Measurements from ENCODE around the gene THADA. TPM values are rescaled to one million over a fixed set of nuclear protein-coding genes. Genes with fewer than 3 reads are reported as not detected.

The THADA gene
- total and polyA plus RNA-seq, 5 donors from 2014 or later, result 19.1 to 52.9 (median 20.2) TPM

DNA sequence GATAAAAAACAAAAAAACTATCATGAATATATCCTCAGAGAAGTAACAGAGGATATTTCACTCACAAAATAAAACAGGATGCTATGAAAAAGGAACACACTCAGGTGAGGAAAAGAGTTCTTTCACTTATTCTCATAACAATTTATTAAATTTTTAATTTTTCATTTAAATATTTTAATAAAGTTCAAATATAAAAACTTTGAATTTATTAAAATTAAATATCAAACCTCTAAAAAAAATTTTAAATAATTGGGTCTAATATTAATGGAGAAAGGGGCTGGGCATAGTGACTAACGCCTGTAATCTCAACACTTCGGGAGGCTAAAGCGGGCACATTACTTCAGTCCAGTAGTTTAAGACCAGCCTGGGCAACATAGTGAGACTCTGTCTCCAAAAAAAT is 10.1 kb downstream of the THADA start:
- H3K27me3 ChIP-seq (ENCODE audit: control insufficient read depth, insufficient read depth, low read length), result no peaks in the 10 kb centered on the region
- Mint-ChIP-seq H3K36me3 (peaks cover 45% of the 10 kb centered on the region), H3K4me3 (no peak overlapping the region)

DNA sequence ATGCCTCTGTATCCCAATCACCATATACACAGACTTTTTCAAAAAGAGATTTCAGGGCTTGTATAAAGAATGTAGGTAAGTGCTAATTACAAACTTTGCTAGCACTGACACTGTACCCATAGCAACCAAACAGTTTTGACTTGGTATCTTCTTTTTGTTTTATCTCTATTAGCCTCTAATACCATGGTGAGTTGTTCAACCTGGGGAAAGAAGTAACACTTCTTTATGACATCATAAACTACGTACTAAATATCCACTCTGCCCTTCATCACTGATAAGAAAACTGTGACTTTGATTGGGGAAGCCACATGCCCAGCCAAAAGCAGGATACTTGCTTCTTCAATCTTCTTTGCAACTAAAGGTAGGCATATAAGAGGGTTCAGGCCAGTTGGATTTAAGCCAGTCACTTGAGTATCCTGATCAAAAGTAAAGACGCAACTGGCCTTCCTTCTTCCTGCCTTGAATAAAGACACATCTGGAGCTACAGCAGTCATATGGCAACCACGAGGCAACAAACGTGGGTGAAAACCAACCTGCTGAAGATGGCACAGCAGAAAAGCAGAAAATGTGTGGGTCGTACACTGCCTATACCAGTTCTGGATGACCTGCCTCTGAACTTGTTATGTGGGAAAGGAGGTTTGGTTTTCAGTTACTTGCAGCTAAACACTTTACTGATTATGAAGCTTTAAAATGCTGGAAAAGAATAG is 16.4 kb downstream of the THADA start:
- H3K36me3 Mint-ChIP-seq, result peaks cover 47% of the 10 kb centered on the region
- DNase-seq (no peak), ATAC-seq (ENCODE audit: low read depth in 2 of 2) (peak in 1 of 2 donors; percentile 50)
- H3K4me3 ChIP-seq (ENCODE audit: low read depth, low read length), result no peak overlapping the region
- H3K27ac ChIP-seq (ENCODE audit: insufficient read depth, low read length, poor library complexity, severe bottlenecking), result peak overlapping the region; percentile 58
- H3K27me3 Mint-ChIP-seq, result no peaks in the 10 kb centered on the region
- no peak overlapping the region for H3K4me3 Mint-ChIP-seq
- no peaks in the 10 kb centered on the region for H3K9me3 ChIP-seq (ENCODE audit: control insufficient read depth in 2 of 2, low read length in 2 of 2)
- peaks cover 13% of the 10 kb centered on the region for H3K4me1 ChIP-seq (ENCODE audit: control insufficient read depth, insufficient read depth, low read length, poor library complexity, severe bottlenecking)
- H3K27ac Mint-ChIP-seq, result peak overlapping the region; percentile 60 to 87 (median 65)
- no peaks in the 10 kb centered on the region for H3K27me3 ChIP-seq (ENCODE audit: control insufficient read depth, insufficient read depth, low read length)
- H3K4me1 Mint-ChIP-seq, result peaks cover 8 to 36% (median 31%) of the 10 kb centered on the region in 4 donors
- peaks cover 68% of the 10 kb centered on the region for H3K36me3 ChIP-seq (ENCODE audit: control insufficient read depth, insufficient read depth, low read length)
- H3K9me3 Mint-ChIP-seq, result no peaks in the 10 kb centered on the region

More for the DNA sequence above, 10.1 kb downstream of the THADA start:
- no peak overlapping the region for H3K27ac ChIP-seq (ENCODE audit: insufficient read depth, low read length, poor library complexity, severe bottlenecking)
- no peaks in the 10 kb centered on the region for H3K9me3 ChIP-seq (ENCODE audit: control insufficient read depth in 2 of 2, low read length in 2 of 2)
- H3K9me3 Mint-ChIP-seq, result no peaks in the 10 kb centered on the region
- ATAC-seq (ENCODE audit: low read depth in 2 of 2), result no peak
- DNase-seq, result no peak
- H3K36me3 ChIP-seq (ENCODE audit: control insufficient read depth, insufficient read depth, low read length), result peaks cover 82% of the 10 kb centered on the region
- no peaks in the 10 kb centered on the region for H3K27me3 Mint-ChIP-seq
- no peaks in the 10 kb centered on the region for H3K4me1 ChIP-seq (ENCODE audit: control insufficient read depth, insufficient read depth, low read length, poor library complexity, severe bottlenecking)
- H3K27ac Mint-ChIP-seq, result peak overlapping the region in 1 of 3 donors; percentile 20
- H3K4me1 Mint-ChIP-seq, result peaks cover 13 to 36% (median 20%) of the 10 kb centered on the region in 4 donors
- no peak overlapping the region for H3K4me3 ChIP-seq (ENCODE audit: low read depth, low read length)

DNA sequence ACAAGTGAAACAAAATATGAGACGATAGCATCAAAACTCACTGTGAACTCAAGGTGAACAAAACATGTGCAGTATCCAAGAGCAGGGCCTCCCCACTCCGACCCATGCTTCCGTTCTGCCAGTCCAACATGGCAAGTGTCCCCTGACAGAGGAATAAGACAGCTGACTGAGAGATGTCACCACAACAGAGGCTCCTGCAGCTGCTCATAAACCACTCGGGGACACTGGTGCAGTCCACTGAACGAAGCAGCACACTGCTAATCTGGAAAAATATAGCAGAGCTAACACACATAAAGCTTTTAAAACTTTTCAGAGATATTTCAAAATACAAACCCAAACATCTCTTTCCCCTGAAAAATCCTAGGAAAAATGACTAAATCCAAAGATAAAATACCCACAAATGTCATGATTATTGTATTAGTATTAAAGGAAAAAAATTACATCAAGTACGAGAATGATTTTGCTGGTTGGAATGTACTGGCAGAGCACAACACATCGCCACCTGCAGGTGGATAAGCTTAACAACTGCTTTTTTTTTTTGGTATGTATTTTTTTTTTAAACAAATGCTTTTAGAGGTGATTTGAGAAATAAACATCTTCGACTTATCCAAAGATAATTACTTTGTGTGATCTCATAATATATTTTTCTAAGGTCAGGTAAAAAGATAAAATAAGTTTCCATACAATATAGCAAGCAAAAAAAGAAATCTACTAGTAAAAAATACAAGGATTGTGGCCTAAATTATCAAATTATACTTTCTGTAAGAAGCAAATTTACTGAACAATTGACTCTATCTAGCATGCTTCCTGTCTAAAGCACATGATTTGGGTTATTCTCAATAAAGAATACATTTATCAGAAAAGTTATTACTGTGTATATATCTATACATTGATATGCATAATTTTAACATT is 18.6 kb downstream of the THADA start:
- no peaks in the 10 kb centered on the region for H3K27me3 ChIP-seq (ENCODE audit: control insufficient read depth, insufficient read depth, low read length)
- peaks cover 69% of the 10 kb centered on the region for H3K36me3 ChIP-seq (ENCODE audit: control insufficient read depth, insufficient read depth, low read length)
- H3K4me3 ChIP-seq (ENCODE audit: low read depth, low read length), result peak overlapping the region; percentile 14
- no peak overlapping the region for H3K27ac ChIP-seq (ENCODE audit: insufficient read depth, low read length, poor library complexity, severe bottlenecking)
- H3K36me3 Mint-ChIP-seq, result peaks cover 45% of the 10 kb centered on the region
- H3K4me1 Mint-ChIP-seq, result peaks cover 9 to 35% (median 24%) of the 10 kb centered on the region in 4 donors
- peak overlapping the region in 1 of 4 donors; percentile 2 for H3K4me3 Mint-ChIP-seq
- peak overlapping the region in 1 of 3 donors; percentile 43 for H3K27ac Mint-ChIP-seq
- ATAC-seq (ENCODE audit: low read depth in 2 of 2), result no peak
- peak; percentile 18 to 66 (median 62) for DNase-seq
- H3K4me1 ChIP-seq (ENCODE audit: control insufficient read depth, insufficient read depth, low read length, poor library complexity, severe bottlenecking), result peaks cover 13% of the 10 kb centered on the region
- H3K27me3 Mint-ChIP-seq, result no peaks in the 10 kb centered on the region
- no peaks in the 10 kb centered on the region for H3K9me3 ChIP-seq (ENCODE audit: control insufficient read depth in 2 of 2, low read length in 2 of 2)
- H3K9me3 Mint-ChIP-seq, result no peaks in the 10 kb centered on the region

DNA sequence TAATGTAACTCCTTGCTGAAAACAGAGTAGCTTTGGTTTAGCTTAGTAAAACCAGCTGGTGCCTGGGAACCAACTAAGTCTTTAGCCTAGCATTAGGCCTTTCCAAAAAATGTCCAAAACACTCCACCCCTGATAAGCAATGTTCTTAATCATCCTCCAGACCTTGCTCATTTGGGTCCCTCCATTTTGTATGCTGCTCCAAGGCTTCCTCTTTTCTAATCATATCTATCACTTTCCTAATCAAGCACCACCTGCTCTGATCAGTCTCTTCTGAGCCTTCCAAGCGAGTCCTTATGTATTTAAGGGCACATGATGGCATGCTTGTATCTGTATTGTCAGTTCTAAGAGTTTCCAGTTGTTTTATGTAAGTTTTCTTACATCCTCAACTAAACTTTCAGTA is 23.6 kb downstream of the THADA start:
- Histone ChIP-seq H3K27me3 (ENCODE audit: control insufficient read depth, insufficient read depth, low read length) (no peaks in the 10 kb centered on the region), H3K9me3 (ENCODE audit: control insufficient read depth in 2 of 2, low read length in 2 of 2) (no peaks in the 10 kb centered on the region), H3K4me3 (ENCODE audit: low read depth, low read length) (no peak overlapping the region), H3K27ac (ENCODE audit: insufficient read depth, low read length, poor library complexity, severe bottlenecking) (no peak overlapping the region), H3K36me3 (ENCODE audit: control insufficient read depth, insufficient read depth, low read length) (peaks cover 63% of the 10 kb centered on the region), H3K4me1 (ENCODE audit: control insufficient read depth, insufficient read depth, low read length, poor library complexity, severe bottlenecking) (peaks cover 21% of the 10 kb centered on the region)
- ATAC-seq (ENCODE audit: low read depth in 2 of 2), result no peak
- Mint-ChIP-seq H3K36me3 (peaks cover 45% of the 10 kb centered on the region), H3K9me3 (no peaks in the 10 kb centered on the region), H3K4me1 (peaks cover 21 to 42% (median 37%) of the 10 kb centered on the region in 4 donors), H3K27ac (peak overlapping the region in 2 of 3 donors; percentile 24 to 35), H3K27me3 (no peaks in the 10 kb centered on the region), H3K4me3 (no peak overlapping the region)
- DNase-seq, result no peak

DNA sequence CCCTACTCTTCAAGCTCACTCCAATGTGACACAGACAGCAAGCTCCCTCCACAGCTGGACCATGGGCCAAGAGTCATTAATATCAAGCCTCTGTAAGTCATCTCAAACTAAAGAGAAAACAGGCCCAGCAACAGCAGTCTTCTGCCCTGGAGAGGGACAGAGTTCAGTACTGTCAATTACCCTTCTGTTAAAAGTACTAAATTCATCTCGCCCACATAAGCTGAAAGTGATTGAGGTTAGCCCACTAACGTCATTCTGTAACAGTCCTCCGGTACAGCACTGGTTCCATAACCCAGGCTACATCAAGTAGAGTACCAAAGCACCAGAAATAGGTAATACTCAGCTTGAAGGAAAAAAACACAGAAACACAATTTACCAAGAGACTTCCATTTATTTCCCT is 25.9 kb downstream of the THADA start:
- Mint-ChIP-seq H3K27me3 (no peaks in the 10 kb centered on the region), H3K4me1 (peaks cover 22 to 60% (median 43%) of the 10 kb centered on the region in 4 donors), H3K27ac (peak overlapping the region; percentile 67 to 92 (median 83)), H3K9me3 (no peaks in the 10 kb centered on the region), H3K36me3 (peaks cover 47% of the 10 kb centered on the region), H3K4me3 (peak overlapping the region in 2 of 4 donors; percentile 40 to 47)
- peak; percentile 88 to 92 for ATAC-seq (ENCODE audit: low read depth in 2 of 2)
- Histone ChIP-seq H3K27ac (ENCODE audit: insufficient read depth, low read length, poor library complexity, severe bottlenecking) (peak overlapping the region; percentile 57), H3K27me3 (ENCODE audit: control insufficient read depth, insufficient read depth, low read length) (no peaks in the 10 kb centered on the region), H3K4me3 (ENCODE audit: low read depth, low read length) (peak overlapping the region; percentile 2), H3K9me3 (ENCODE audit: control insufficient read depth in 2 of 2, low read length in 2 of 2) (no peaks in the 10 kb centered on the region), H3K4me1 (ENCODE audit: control insufficient read depth, insufficient read depth, low read length, poor library complexity, severe bottlenecking) (peaks cover 28% of the 10 kb centered on the region), H3K36me3 (ENCODE audit: control insufficient read depth, insufficient read depth, low read length) (peaks cover 43% of the 10 kb centered on the region)
- DNase-seq, result peak in 2 of 3 donors; percentile 36 to 55

DNA sequence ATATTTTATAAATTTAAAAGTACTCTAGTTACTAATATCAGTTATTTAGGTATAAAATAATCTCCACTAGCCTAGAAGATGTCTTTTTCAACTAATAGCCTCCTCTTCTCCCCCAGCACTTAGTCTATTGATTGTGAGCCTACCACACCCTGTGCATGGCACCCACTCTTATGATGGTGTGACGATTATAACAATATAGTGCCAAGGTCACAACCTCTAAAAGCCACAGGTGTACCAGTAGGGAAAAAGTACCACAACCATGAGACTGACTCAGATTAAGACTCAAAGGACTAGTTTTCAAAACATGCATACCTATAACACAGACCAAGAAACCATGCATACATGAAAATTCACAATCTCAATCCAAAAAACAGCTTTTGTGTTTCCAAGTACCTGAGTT is 27.6 kb downstream of the THADA start:
- H3K36me3 Mint-ChIP-seq, result peaks cover 43% of the 10 kb centered on the region
- Histone ChIP-seq H3K27me3 (ENCODE audit: control insufficient read depth, insufficient read depth, low read length) (no peaks in the 10 kb centered on the region), H3K4me1 (ENCODE audit: control insufficient read depth, insufficient read depth, low read length, poor library complexity, severe bottlenecking) (peaks cover 28% of the 10 kb centered on the region), H3K9me3 (ENCODE audit: control insufficient read depth in 2 of 2, low read length in 2 of 2) (no peaks in the 10 kb centered on the region), H3K36me3 (ENCODE audit: control insufficient read depth, insufficient read depth, low read length) (peaks cover 30% of the 10 kb centered on the region), H3K4me3 (ENCODE audit: low read depth, low read length) (no peak overlapping the region), H3K27ac (ENCODE audit: insufficient read depth, low read length, poor library complexity, severe bottlenecking) (no peak overlapping the region)
- H3K9me3 Mint-ChIP-seq, result no peaks in the 10 kb centered on the region
- DNase-seq, result peak in 1 of 3 donors; percentile 18
- no peaks in the 10 kb centered on the region for H3K27me3 Mint-ChIP-seq
- ATAC-seq (ENCODE audit: low read depth in 2 of 2), result no peak
- peaks cover 31 to 71% (median 53%) of the 10 kb centered on the region in 4 donors for H3K4me1 Mint-ChIP-seq
- peak overlapping the region in 2 of 4 donors; percentile 1 to 49 for H3K4me3 Mint-ChIP-seq
- H3K27ac Mint-ChIP-seq, result peak overlapping the region in 2 of 3 donors; percentile 83 to 84

DNA sequence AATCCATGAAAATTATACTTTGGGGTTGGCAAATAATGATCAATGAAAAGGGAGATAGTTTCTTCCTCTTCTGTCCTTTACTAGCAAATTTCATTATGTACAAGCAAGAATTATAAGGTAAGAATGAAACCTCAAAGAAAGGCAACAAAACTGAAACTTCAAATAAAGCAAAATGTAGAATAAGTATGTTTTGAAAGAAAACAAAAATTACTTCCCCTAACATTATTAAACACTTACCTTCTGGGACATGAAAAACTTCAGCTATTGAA is 29.4 kb downstream of the THADA start:
- no peak overlapping the region for H3K27ac Mint-ChIP-seq

More for the DNA sequence above, 29.4 kb downstream of the THADA start:
- Histone ChIP-seq H3K27ac (ENCODE audit: insufficient read depth, low read length, poor library complexity, severe bottlenecking) (peak overlapping the region; percentile 52), H3K4me3 (ENCODE audit: low read depth, low read length) (peak overlapping the region; percentile 43), H3K4me1 (ENCODE audit: control insufficient read depth, insufficient read depth, low read length, poor library complexity, severe bottlenecking) (peaks cover 38% of the 10 kb centered on the region), H3K27me3 (ENCODE audit: control insufficient read depth, insufficient read depth, low read length) (no peaks in the 10 kb centered on the region), H3K9me3 (ENCODE audit: control insufficient read depth in 2 of 2, low read length in 2 of 2) (no peaks in the 10 kb centered on the region), H3K36me3 (ENCODE audit: control insufficient read depth, insufficient read depth, low read length) (peaks cover 13% of the 10 kb centered on the region)
- Mint-ChIP-seq H3K4me1 (peaks cover 42 to 82% (median 64%) of the 10 kb centered on the region in 4 donors), H3K36me3 (peaks cover 38% of the 10 kb centered on the region), H3K4me3 (peak overlapping the region in 3 of 4 donors; percentile 49 to 63 (median 57)), H3K27me3 (no peaks in the 10 kb centered on the region), H3K9me3 (no peaks in the 10 kb centered on the region)
- DNase-seq, result no peak
- no peak for ATAC-seq (ENCODE audit: low read depth in 2 of 2)
